ENCODE measurements around the gene TSSK2.

GRCh38 chr22:19132693-19133400 is 1.7 kb downstream of the TSSK2 start:
- no peak for TF ChIP-seq POLR2A (IDR thresholded peaks at IDR 0.05; ENCODE audit: low read depth, low read length)
- no peak for TF ChIP-seq POLR2AphosphoS5 (IDR thresholded peaks at IDR 0.05; ENCODE audit: low read depth, low read length)
